ENCODE data around the gene ARFGAP2.
"Not testable (repeated sequence)": the region's sequence is repeated elsewhere in the genome, so short reads cannot be mapped to it uniquely, and the experiment has no call there.

The ARFGAP2 gene

DNA sequence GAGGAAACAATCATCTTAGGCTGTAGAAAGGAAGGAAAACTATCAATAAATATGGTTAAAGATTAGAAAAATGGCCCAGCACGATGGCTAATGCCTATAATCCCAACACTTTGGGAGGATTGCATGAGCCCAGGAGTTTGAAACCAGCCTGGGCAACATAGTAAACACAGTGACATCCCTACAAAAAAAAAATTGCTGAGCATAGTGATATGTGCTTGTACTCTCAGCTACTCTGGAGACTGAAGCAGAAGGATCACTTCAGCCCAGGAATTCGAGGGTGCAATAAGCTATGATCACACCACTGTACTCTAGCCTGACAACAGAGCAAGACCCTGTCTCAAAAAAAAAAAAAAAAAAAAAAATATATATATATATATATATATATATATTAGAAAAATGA, 54.9 kb downstream of the ARFGAP2 start:
- Histone ChIP-seq H3K79me2 (ENCODE audit: insufficient read depth, low read length) (no peaks in the 10 kb centered on the region), H3K27ac (ENCODE audit: low read length) (no peak overlapping the region), H3K4me1 (ENCODE audit: insufficient read depth, low read length) (no peaks in the 10 kb centered on the region), H2AFZ (ENCODE audit: low read depth, low read length) (no peak overlapping the region), H4K20me1 (ENCODE audit: insufficient read depth, low read length) (no peaks in the 10 kb centered on the region), H3K9me3 (ENCODE audit: insufficient read depth, low read length, severe bottlenecking) (no peaks in the 10 kb centered on the region), H3K36me3 (ENCODE audit: insufficient read depth, low read length) (no peaks in the 10 kb centered on the region), H3K27me3 (ENCODE audit: insufficient read depth, low read length, poor library complexity) (no peaks in the 10 kb centered on the region), H3K4me3 (ENCODE audit: low read depth in 1 of 2, low read length in 2 of 2) (no peak overlapping the region), H3K9ac (ENCODE audit: low read depth, low read length) (no peak overlapping the region), H3K4me2 (ENCODE audit: insufficient read depth, low read length) (no peak overlapping the region)
- DNase-seq: no peak
- TF ChIP-seq, protein P1, sequence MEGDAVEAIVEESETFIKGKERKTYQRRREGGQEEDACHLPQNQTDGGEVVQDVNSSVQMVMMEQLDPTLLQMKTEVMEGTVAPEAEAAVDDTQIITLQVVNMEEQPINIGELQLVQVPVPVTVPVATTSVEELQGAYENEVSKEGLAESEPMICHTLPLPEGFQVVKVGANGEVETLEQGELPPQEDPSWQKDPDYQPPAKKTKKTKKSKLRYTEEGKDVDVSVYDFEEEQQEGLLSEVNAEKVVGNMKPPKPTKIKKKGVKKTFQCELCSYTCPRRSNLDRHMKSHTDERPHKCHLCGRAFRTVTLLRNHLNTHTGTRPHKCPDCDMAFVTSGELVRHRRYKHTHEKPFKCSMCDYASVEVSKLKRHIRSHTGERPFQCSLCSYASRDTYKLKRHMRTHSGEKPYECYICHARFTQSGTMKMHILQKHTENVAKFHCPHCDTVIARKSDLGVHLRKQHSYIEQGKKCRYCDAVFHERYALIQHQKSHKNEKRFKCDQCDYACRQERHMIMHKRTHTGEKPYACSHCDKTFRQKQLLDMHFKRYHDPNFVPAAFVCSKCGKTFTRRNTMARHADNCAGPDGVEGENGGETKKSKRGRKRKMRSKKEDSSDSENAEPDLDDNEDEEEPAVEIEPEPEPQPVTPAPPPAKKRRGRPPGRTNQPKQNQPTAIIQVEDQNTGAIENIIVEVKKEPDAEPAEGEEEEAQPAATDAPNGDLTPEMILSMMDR (IDR thresholded peaks at IDR 0.05; ENCODE audit: borderline replicate concordance, extremely low read depth, low read length, poor library complexity, severe bottlenecking): no peak
- no peak for TF ChIP-seq EZH2 (IDR thresholded peaks at IDR 0.05; ENCODE audit: borderline replicate concordance, low read depth, low read length, severe bottlenecking)
- no peak for ATAC-seq (ENCODE audit: insufficient read depth, low read depth)

DNA sequence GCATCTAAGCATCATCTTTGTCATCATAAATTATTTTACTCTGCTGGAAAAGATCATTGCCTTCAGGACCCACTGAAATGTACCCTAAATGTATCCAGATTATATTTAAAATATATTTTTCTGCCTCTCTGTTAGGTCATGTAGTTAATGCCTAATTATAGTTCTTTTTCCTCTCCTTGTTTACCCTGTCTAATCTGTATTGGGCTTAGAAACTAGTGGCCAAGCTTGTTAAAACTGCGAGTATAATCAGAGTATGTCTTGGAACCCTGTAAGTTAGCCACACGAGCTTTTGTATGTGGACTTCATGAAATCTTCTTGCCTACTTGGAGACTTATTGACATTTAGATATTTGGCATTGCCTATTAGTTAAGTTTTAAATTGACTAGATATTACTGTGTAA, 55.6 kb downstream of the ARFGAP2 start:
- Histone ChIP-seq H3K79me2 (ENCODE audit: insufficient read depth, low read length) (no peaks in the 10 kb centered on the region), H3K4me3 (ENCODE audit: low read depth in 1 of 2, low read length in 2 of 2) (no peak overlapping the region), H3K36me3 (ENCODE audit: insufficient read depth, low read length) (no peaks in the 10 kb centered on the region), H3K27me3 (ENCODE audit: insufficient read depth, low read length, poor library complexity) (no peaks in the 10 kb centered on the region), H3K27ac (ENCODE audit: low read length) (no peak overlapping the region), H3K4me1 (ENCODE audit: insufficient read depth, low read length) (no peaks in the 10 kb centered on the region), H4K20me1 (ENCODE audit: insufficient read depth, low read length) (no peaks in the 10 kb centered on the region), H3K4me2 (ENCODE audit: insufficient read depth, low read length) (no peak overlapping the region), H3K9me3 (ENCODE audit: insufficient read depth, low read length, severe bottlenecking) (no peaks in the 10 kb centered on the region), H2AFZ (ENCODE audit: low read depth, low read length) (no peak overlapping the region), H3K9ac (ENCODE audit: low read depth, low read length) (no peak overlapping the region)
- no peak for TF ChIP-seq EZH2 (IDR thresholded peaks at IDR 0.05; ENCODE audit: borderline replicate concordance, low read depth, low read length, severe bottlenecking)
- TF ChIP-seq, protein P1 (IDR thresholded peaks at IDR 0.05; ENCODE audit: borderline replicate concordance, extremely low read depth, low read length, poor library complexity, severe bottlenecking): no peak
- ATAC-seq (ENCODE audit: insufficient read depth, low read depth): no peak
- no peak for DNase-seq

DNA sequence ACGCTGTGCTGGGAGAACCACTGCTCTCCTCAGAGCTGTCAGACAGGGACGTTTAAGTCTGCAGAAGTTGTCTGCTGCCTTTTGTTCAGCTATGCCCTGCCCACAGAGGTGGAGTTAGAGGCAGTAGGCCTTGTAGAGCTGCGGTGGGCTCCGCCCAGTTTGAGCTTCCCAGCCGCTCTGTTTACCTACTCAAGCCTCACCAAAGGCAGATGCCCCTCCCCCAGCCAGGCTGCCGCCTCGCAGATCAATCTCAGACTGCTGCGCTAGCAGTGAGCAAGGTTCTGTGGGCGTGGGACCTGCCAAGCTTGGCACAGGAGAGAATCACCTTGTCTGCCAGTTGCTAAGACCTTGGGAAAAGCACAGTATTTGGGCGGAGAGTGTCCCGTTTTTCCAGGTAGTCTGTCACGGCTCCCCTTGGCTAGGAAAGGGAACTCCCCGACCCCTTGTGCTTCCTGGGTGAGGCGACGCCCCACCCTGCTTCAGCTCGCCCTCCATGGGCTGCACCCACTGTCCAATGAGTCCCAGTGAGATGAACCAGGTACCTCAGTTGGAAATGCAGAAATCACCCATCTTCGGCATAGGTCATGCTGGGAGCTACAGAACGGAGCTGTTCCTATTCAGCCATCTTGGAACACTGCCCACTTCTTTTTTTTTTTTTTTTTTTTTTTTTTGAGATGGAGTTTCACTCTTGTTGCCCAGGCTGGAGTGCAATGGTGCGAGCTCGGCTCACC, 57.6 kb downstream of the ARFGAP2 start:
- not testable (repeated sequence) for H3K9ac ChIP-seq (ENCODE audit: low read depth, low read length); H2AFZ ChIP-seq (ENCODE audit: low read depth, low read length); H3K4me3 ChIP-seq (ENCODE audit: low read depth in 1 of 2, low read length in 2 of 2); ATAC-seq (ENCODE audit: insufficient read depth, low read depth); H3K79me2 ChIP-seq (ENCODE audit: insufficient read depth, low read length); H3K4me2 ChIP-seq (ENCODE audit: insufficient read depth, low read length); DNase-seq; H3K27ac ChIP-seq (ENCODE audit: low read length); H3K36me3 ChIP-seq (ENCODE audit: insufficient read depth, low read length); H4K20me1 ChIP-seq (ENCODE audit: insufficient read depth, low read length); H3K27me3 ChIP-seq (ENCODE audit: insufficient read depth, low read length, poor library complexity); H3K9me3 ChIP-seq (ENCODE audit: insufficient read depth, low read length, severe bottlenecking); H3K4me1 ChIP-seq (ENCODE audit: insufficient read depth, low read length)

All from DND-41 (cell line).